ENCODE data around the gene GMPPB. TPM values are rescaled to one million over a fixed set of nuclear protein-coding genes. Genes with fewer than 3 reads are reported as not detected.

Gene GMPPB
- total and polyA plus RNA-seq, 12 donors = 8.7 to 48.8 (median 12.9) TPM

DNA sequence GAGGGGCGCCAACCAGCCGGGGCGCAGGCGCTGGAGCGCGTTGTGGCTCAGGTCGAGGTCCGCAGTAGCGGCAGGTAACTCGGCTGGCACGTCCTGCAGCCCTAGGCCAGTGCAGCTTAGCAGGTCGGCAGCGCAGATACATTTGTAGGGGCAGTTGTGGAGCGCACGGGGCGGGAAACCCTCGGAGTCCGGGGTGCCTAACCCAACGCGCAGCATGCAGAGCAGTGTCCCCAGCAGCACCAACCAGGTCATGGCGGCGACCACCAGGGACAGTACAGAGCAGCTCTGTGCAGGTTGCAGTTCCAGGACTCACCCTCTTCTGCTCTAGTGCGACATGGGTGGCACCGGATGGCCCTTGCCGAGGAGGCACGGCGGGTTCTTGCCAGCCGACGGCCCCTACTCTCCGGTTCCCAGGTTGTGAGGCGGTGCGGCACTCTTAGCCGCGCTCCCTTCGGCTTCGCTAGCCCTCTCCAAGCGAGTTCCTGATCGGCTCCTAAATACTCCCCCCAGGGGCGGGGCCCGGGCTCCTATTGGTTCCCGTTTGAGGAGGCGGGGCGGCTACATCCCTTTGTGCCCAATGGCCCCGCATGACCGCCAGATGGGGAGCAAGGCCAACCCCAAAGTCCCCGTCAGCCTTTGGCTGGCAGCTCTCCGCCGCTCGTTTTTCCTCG is 4.4 kb downstream of the GMPPB start, which contains the start of gene AMIGO3:
AMIGO3 (minus strand) TSS at position 471 of the 671 bp plus-strand sequence; CDS start at position 252, 219 bp downstream.
- intact Hi-C loops (cut with DNase I) = no loop called here
- Histone ChIP-seq H3K4me3 (peak within 1 kb of the TSS; percentile 30 to 68 (median 62)), H3K4me1 (peaks cover 12 to 44% (median 29%) of the 10 kb centered on the region in 9 donors), H3K27ac (peak within 1 kb of the TSS in 8 of 10 donors; percentile 13 to 75 (median 40)), H3K9me3 (no peaks in the 10 kb centered on the region), H3K27me3 (no peaks in the 10 kb centered on the region), H3K36me3 (peaks cover 0 to 59% (median 8%) of the 10 kb centered on the region in 9 donors)
- ATAC-seq (peak; percentile 68 to 87 (median 82)), DNase-seq (peak; percentile 95 to 96)
- TF ChIP-seq, protein P1, sequence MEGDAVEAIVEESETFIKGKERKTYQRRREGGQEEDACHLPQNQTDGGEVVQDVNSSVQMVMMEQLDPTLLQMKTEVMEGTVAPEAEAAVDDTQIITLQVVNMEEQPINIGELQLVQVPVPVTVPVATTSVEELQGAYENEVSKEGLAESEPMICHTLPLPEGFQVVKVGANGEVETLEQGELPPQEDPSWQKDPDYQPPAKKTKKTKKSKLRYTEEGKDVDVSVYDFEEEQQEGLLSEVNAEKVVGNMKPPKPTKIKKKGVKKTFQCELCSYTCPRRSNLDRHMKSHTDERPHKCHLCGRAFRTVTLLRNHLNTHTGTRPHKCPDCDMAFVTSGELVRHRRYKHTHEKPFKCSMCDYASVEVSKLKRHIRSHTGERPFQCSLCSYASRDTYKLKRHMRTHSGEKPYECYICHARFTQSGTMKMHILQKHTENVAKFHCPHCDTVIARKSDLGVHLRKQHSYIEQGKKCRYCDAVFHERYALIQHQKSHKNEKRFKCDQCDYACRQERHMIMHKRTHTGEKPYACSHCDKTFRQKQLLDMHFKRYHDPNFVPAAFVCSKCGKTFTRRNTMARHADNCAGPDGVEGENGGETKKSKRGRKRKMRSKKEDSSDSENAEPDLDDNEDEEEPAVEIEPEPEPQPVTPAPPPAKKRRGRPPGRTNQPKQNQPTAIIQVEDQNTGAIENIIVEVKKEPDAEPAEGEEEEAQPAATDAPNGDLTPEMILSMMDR (IDR thresholded peaks at IDR 0.05) = peak; percentile 39 to 70 (median 55)
- 1% methylated on average over 50 of the region's 50 CpGs for WGBS, 2 donors

DNA sequence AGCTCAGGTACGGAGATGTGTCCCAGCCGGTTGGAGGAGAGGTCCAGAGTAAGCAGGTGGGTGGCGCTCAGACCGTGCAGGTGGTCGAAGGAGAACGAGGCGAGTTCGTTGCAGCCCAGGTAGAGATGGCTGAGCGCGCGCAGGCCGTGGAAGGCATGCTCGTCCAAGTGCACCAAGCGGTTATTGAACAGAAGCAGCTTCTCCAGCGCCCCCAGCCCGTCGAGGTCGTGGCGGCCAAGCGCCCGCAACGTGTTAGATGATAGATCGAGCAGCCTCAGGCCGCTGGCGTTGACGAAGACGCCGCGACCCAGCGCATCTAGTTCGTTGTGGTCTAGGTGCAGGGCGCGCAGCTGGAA is 4.9 kb downstream of the GMPPB start:
- intact Hi-C loops (cut with DNase I) = no loop called here
- peak overlapping the region; percentile 30 to 68 (median 62) for H3K4me3 ChIP-seq
- H3K9me3 ChIP-seq = no peaks in the 10 kb centered on the region
- peak in 1 of 8 donors; percentile 0 for ATAC-seq
- H3K36me3 ChIP-seq = peaks cover 0 to 64% (median 8%) of the 10 kb centered on the region in 9 donors
- H3K27me3 ChIP-seq = no peaks in the 10 kb centered on the region
- H3K4me1 ChIP-seq = peaks cover 10 to 42% (median 27%) of the 10 kb centered on the region in 9 donors
- 7 to 11% methylated on average over 32 to 33 of the region's 33 CpGs for WGBS, 2 donors
- TF ChIP-seq, protein P1 (IDR thresholded peaks at IDR 0.05) = no peak
- peak overlapping the region in 4 of 10 donors; percentile 13 to 75 (median 62) for H3K27ac ChIP-seq
- DNase-seq = no peak

DNA sequence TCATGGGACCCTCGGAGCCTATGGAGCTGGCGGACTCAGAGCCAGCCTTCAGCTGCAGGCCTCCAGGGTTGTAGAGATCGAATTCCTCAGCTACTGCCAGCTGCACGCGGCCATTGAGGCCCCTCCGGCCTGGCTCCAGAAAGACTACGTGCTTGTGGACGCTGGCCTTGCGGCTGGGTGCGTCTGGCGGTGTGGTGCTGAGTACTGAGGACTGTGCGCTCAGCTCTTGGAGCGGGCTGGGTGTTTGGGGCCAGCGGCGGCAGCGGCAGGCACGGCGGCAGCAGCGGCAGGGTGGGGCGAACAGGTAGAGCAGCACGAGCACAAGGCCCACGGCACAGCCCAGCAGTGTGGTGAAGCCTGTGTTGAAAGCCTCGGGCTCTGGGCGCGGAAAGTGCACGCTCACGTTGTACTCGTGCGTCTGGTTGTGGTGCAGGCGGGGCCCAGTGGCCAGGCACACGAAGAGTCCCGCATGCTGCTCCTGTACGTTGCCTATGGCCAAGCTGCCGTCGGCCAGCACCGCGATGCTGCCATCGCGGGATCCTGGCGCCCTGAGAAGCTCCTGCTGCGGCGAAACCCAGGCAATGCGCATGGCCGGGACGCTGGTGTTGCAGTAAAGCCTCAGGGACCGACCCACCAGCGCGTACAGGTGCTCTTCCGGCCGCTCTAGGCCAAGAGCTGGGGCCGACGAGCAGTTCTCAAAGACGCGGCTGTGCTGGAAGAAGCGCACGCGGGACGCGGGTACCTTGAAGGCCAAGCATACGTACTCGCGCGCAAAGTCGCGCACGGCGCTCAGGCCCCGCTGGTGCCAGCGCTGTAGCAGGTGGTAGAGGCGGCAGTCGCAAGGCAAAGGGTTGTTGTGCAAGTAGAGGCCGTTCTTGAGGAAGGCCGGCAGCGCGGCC is 5.5 kb downstream of the GMPPB start:
- TF ChIP-seq, protein P1 (IDR thresholded peaks at IDR 0.05) = no peak
- DNase-seq = no peak
- no peaks in the 10 kb centered on the region for H3K9me3 ChIP-seq
- H3K27ac ChIP-seq = no peak overlapping the region
- ATAC-seq = peak in 1 of 8 donors; percentile 7
- H3K4me1 ChIP-seq = peaks cover 10 to 40% (median 24%) of the 10 kb centered on the region in 9 donors
- intact Hi-C loops (cut with DNase I) = no loop called here
- H3K36me3 ChIP-seq = peaks cover 0 to 71% (median 8%) of the 10 kb centered on the region in 9 donors
- peak overlapping the region in 5 of 10 donors; percentile 58 to 68 (median 66) for H3K4me3 ChIP-seq
- WGBS, 2 donors = 59 to 64% methylated on average over 75 of the region's 75 CpGs
- H3K27me3 ChIP-seq = no peaks in the 10 kb centered on the region

DNA sequence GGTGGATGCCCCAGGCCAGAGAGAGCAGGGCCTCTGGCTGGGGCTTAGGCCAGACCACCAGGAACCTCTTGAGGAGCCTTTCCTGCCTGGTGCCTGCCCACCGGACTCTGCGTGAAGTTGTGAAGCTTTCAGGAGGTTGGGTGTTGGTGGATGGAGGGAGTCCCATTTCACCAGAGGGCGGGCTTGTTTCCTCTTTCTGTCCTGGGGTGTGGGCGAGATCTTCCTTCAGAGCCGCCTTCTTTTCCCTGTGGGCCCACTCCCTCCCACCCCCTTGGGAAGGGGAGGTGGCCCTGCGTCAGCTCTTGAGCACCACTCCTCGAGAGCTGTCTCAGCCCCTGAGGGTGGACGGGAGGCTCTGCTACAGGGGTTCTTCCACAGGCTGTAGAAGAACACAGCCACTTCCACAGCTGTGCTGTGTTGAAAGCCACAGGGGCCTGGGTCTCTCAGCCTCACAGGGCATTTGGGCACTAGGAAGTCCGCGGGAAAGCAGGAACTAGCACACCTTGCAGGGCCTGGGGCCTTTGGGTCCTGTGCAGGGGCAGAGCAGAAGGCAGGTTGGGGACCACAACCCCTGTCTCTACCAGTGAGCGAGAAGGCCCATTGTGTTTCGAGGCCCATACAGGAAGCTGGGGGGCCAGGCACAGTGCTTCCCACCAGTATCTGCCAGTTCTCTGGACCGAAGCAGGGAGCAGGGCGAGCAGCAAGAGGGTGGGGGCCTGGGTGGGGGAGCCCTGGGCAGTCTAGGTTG is 6.4 kb downstream of the GMPPB start:
- 88 to 89% methylated on average over 14 of the region's 14 CpGs for WGBS, 2 donors
- H3K27ac ChIP-seq = no peak overlapping the region
- peaks cover 5 to 32% (median 16%) of the 10 kb centered on the region in 9 donors for H3K4me1 ChIP-seq
- intact Hi-C loops (cut with DNase I) = no loop called here
- H3K36me3 ChIP-seq = peaks cover 0 to 73% (median 8%) of the 10 kb centered on the region in 9 donors
- DNase-seq = no peak
- no peaks in the 10 kb centered on the region for H3K27me3 ChIP-seq
- TF ChIP-seq, protein P1 (IDR thresholded peaks at IDR 0.05) = no peak
- no peaks in the 10 kb centered on the region for H3K9me3 ChIP-seq
- no peak for ATAC-seq
- H3K4me3 ChIP-seq = no peak overlapping the region
